Ishikawa (cell line): Measurements from ENCODE around the gene OSBPL6.

Experiments used
- CEBPB ChIP-seq: IDR thresholded peaks from 2 replicates; pipeline ENCODE4 v1.6.1; 2012
- EP300 ChIP-seq: IDR thresholded peaks from 2 replicates; pipeline ENCODE4 v1.6.1; 2012; ENCODE audit warnings: borderline replicate concordance
- YY1 ChIP-seq: IDR thresholded peaks from 2 replicates; pipeline ENCODE4 v1.6.1; 2012; ENCODE audit warnings: low read depth
- TF ChIP-seq, protein P1 (sequence below): IDR thresholded peaks from 2 replicates; pipeline ENCODE4 v1.6.1; 2012; ENCODE audit warnings: low read depth, mild to moderate bottlenecking

DNA sequence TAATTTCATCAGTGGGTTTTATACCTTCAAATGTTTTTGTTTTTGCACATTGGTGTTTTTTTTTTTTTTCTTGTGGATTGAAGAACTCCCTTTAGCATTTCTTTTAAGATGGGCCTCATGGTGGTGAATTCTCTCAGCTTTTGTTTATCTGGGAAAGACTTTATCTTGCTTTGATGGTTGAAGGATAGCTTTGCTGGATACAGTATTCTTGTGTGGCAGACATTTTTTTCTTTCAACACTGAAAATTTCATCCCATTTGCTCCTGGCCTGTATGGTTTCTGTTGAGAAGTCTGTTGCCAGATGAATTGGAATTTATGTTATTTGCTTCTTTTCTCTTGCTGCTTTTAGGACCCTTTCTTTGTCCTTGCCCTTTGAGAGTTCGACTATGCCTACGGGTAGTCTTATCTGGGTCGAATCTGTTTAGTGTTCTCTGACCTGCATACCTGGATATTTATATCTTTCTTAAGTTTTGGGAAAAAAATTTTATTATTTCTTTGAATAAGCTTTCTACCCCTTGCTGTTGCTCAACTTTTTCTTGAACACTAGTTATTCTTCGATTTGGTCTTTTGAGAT, 231.0 kb downstream of the OSBPL6 start:
- TF ChIP-seq, protein P1, sequence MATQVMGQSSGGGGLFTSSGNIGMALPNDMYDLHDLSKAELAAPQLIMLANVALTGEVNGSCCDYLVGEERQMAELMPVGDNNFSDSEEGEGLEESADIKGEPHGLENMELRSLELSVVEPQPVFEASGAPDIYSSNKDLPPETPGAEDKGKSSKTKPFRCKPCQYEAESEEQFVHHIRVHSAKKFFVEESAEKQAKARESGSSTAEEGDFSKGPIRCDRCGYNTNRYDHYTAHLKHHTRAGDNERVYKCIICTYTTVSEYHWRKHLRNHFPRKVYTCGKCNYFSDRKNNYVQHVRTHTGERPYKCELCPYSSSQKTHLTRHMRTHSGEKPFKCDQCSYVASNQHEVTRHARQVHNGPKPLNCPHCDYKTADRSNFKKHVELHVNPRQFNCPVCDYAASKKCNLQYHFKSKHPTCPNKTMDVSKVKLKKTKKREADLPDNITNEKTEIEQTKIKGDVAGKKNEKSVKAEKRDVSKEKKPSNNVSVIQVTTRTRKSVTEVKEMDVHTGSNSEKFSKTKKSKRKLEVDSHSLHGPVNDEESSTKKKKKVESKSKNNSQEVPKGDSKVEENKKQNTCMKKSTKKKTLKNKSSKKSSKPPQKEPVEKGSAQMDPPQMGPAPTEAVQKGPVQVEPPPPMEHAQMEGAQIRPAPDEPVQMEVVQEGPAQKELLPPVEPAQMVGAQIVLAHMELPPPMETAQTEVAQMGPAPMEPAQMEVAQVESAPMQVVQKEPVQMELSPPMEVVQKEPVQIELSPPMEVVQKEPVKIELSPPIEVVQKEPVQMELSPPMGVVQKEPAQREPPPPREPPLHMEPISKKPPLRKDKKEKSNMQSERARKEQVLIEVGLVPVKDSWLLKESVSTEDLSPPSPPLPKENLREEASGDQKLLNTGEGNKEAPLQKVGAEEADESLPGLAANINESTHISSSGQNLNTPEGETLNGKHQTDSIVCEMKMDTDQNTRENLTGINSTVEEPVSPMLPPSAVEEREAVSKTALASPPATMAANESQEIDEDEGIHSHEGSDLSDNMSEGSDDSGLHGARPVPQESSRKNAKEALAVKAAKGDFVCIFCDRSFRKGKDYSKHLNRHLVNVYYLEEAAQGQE, result no peak
- TF ChIP-seq YY1 (no peak), EP300 (no peak), CEBPB (no peak)
